Activated CD4-positive, alpha-beta T cell treated with anti-CD3 and anti-CD28 coated beads for 24 hours (primary cell): ENCODE data around the gene CCNB1.
"Not testable (repeated sequence)": the region's sequence is repeated elsewhere in the genome, so short reads cannot be mapped to it uniquely, and the experiment has no call there.

Source experiments
- DNase-seq, 2 donors: peaks; one replicate each; pipeline ENCODE4 v3.0.0-alpha.2; 2020; ENCODE audit warnings: low read depth in 2 of 2

The CCNB1 gene

GRCh38 chr5:69166686-69167492 lies at the start of gene CCNB1:
CCNB1 (plus strand) TSS chr5:69167150; CDS start chr5:69167263, 113 bp downstream.
- DNase-seq, result peak; percentile 96 to 97

- no peak for DNase-seq
These were observed 37.5 kb upstream of the CCNB1 start for GRCh38 chr5:69129413-69129812.

- no peak for DNase-seq
These were observed 36.7 kb upstream of the CCNB1 start for GRCh38 chr5:69130241-69130640.

GRCh38 chr5:69131304-69131703 lies 35.6 kb upstream of the CCNB1 start:
- DNase-seq, result no peak

- no peak for DNase-seq
These were observed 32.8 kb upstream of the CCNB1 start for GRCh38 chr5:69134126-69134525.

- no peak for DNase-seq
These were observed 30.7 kb upstream of the CCNB1 start for GRCh38 chr5:69136293-69136692.

GRCh38 chr5:69137208-69137607 lies 29.7 kb upstream of the CCNB1 start:
- DNase-seq, result not testable (repeated sequence)

GRCh38 chr5:69137807-69138206 lies 29.1 kb upstream of the CCNB1 start:
- DNase-seq, result no peak

- DNase-seq, result no peak
These were observed 28.2 kb upstream of the CCNB1 start for GRCh38 chr5:69138766-69139165.

- not testable (repeated sequence) for DNase-seq
These were observed 26.7 kb upstream of the CCNB1 start for GRCh38 chr5:69140239-69140638.

GRCh38 chr5:69140827-69141226 lies 26.1 kb upstream of the CCNB1 start:
- DNase-seq, result no peak

GRCh38 chr5:69148576-69148975 lies 18.4 kb upstream of the CCNB1 start:
- DNase-seq, result not testable (repeated sequence)

GRCh38 chr5:69148981-69149675 lies 17.8 kb upstream of the CCNB1 start:
- no peak for DNase-seq

- no peak for DNase-seq
These were observed 17.3 kb upstream of the CCNB1 start for GRCh38 chr5:69149676-69150010.

- DNase-seq, result no peak
These were observed 14.2 kb upstream of the CCNB1 start for GRCh38 chr5:69152731-69153130.

- no peak for DNase-seq
These were observed 10.5 kb upstream of the CCNB1 start for GRCh38 chr5:69156456-69156855.

GRCh38 chr5:69158039-69158438 lies 8.9 kb upstream of the CCNB1 start:
- DNase-seq, result no peak

- no peak for DNase-seq
These were observed 6.3 kb upstream of the CCNB1 start for GRCh38 chr5:69160651-69161050.

- no peak for DNase-seq
These were observed 524 bp downstream of the CCNB1 start for GRCh38 chr5:69167493-69167855.

- no peak for DNase-seq
These were observed 979 bp downstream of the CCNB1 start for GRCh38 chr5:69167929-69168328.

- DNase-seq, result no peak
These were observed 3.5 kb downstream of the CCNB1 start for GRCh38 chr5:69170495-69170894.

- no peak for DNase-seq
These were observed 4.0 kb downstream of the CCNB1 start for GRCh38 chr5:69170969-69171368.

- DNase-seq, result not testable (repeated sequence)
These were observed 14.8 kb downstream of the CCNB1 start for GRCh38 chr5:69181659-69182293.
